Left cardiac atrium (tissue), 4 donors: ENCODE results near the gene PRKAR2B. TPM values are rescaled to one million over a fixed set of nuclear protein-coding genes. Genes with fewer than 3 reads are reported as not detected.
A peak's percentile ranks its signal among the peaks of the same experiment; 100 is the strongest.
"Not testable (repeated sequence)": the region's sequence is repeated elsewhere in the genome, so short reads cannot be mapped to it uniquely, and the experiment has no call there.

Experiments
- ATAC-seq, 2 donors: fragments of 200-7000 bp; cut with Tn5 transposase; one replicate each; pipeline ENCODE4 v1.9.1; 2020; ENCODE audit warnings: mild to moderate bottlenecking in 2 of 2, moderate library complexity in 2 of 2
- DNase-seq: peaks from one replicate; pipeline ENCODE4 v3.0.0-alpha.2; 2020
- intact Hi-C, 2 donors: fragments of 100-400 bp; cut with DNase I; formaldehyde crosslinking; loops; one replicate each; pipeline versions ENCODE4 v1.14.1 to v1.15.1; 2022 to 2023
- total RNA-seq, 2 donors: library from RNA; stranded (reverse); fragmentation: NEBNext Ultra II Directional; extraction: Animal tissue kit (Norgen Biotek cat#: 25700); gene quantifications; one replicate each; pipeline ENCODE4 v1.2.1, GENCODE V29; 2021
- donor health status: DM: no; HTN: yes; CAD: no.
- donor health status: DM: no; HTN: yes; CAD: no; lungs with severe emphysema.
- donor health status: DM: yes; HTN: yes; CAD: no.
- donor health status: Dilated cardiomyopathy.

Gene PRKAR2B
- total RNA-seq, 2 donors from 2014 or later, result 52.2 to 78.2 TPM

- intact Hi-C loops, ATAC-seq: not testable (repeated sequence)
Measured at GRCh38 chr7:107143875-107144274, 99.4 kb downstream of the PRKAR2B start.

GRCh38 chr7:107145067-107145838 is 100.7 kb downstream of the PRKAR2B start:
- DNase-seq, result no peak
- ATAC-seq, result no peak
- intact Hi-C loops, result loop anchor here (5.0 kb wide), 2 partner anchors 98 to 198 kb away; no protein-coding TSS in a partner anchor

More at GRCh38 chr7:107143875-107144274, 99.4 kb downstream of the PRKAR2B start:
- not testable (repeated sequence) for DNase-seq

DNA sequence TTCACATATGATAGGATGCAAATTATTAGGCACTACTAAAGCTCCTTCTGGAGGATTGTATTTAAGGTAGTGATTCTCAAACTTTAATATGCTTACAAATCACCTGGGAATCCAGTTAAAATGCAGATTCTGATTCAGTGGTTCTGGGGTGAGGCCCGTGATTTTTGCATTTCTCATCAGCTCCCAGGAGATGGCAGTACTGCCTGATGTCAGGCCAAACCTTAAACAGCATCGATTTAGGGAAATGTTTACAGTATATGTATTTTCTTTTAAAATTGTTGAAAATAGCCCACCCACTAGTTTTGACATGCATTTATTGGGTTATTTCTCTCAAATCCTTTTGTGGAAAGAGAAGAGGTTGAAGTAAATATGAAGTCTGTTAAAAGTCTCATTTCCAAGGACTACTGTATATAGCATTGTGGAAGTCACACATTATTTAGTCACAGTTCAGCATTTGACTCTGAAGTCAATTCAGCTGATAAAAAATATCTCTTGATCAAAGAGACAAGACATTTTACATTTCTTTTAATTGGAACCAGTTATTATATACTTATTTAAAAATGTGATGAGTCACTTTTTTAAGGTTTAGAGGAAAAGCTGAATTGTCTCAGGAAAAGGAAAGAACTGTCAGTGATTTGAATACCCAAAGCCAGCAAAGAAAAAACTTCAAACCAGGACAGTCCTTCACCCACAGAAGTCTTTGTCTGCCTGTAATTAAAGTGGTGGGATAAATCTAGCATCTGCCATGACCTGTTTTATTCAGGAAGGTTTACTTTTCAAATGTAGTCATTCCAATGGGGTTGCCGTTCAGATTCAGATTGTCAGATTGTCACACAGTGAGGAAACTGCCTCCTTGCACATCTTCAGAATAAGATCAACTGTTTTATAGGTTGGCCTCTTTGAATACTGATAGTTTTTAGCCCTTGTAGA is 103.2 kb downstream of the PRKAR2B start:
- intact Hi-C loops, result loop anchor here (2.0 to 5.0 kb wide), 3 partner anchors 100 to 355 kb away; no protein-coding TSS in a partner anchor
- DNase-seq, result no peak
- peak; percentile 42 to 71 for ATAC-seq

GRCh38 chr7:107148721-107149120 is 104.2 kb downstream of the PRKAR2B start:
- DNase-seq, result no peak
- intact Hi-C loops, result loop anchor here (2.0 to 5.0 kb wide), 3 partner anchors 101 to 356 kb away; no protein-coding TSS in a partner anchor
- ATAC-seq, result no peak

GRCh38 chr7:107149863-107150262 is 105.4 kb downstream of the PRKAR2B start:
- DNase-seq, result no peak

DNA sequence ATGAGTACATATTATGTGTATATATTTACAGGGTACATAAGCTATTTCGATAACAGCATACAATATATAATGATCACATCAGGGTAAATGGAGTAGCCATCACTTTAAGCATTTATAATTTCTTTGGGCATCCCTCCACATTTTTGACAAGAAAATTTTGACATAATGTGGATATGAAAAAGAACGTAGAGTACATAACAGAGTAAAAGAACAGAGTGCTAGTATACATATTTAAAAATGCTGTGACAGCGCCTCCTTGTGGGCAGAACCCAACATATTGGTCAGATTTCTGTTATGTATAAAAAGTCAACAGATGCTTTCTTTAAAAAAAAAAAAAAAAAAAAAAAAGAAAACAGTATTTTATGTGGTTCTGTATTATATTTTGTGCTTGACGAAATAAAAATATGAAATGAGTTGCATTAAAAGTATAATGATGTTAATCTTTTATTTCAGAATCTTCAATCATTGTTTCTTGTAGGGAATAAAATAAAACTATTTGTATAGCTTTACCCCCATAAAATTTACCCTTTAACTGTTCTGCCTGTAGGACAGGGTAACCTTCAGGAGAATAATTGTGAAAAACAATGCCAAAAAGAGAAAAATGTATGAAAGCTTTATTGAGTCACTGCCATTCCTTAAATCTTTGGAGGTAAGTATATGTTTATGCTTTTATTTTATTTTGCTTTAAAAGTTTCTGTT is 106.0 kb downstream of the PRKAR2B start:
- ATAC-seq, result peak; percentile 50 to 72
- intact Hi-C loops, result loop anchor here (1.0 to 10.0 kb wide), 2 partner anchors 203 to 356 kb away; no protein-coding TSS in a partner anchor

More at GRCh38 chr7:107149863-107150262, 105.4 kb downstream of the PRKAR2B start:
- intact Hi-C loops, result loop anchor here (2.0 to 10.0 kb wide), 4 partner anchors 103 to 357 kb away; no protein-coding TSS in a partner anchor
- ATAC-seq, result no peak

DNA sequence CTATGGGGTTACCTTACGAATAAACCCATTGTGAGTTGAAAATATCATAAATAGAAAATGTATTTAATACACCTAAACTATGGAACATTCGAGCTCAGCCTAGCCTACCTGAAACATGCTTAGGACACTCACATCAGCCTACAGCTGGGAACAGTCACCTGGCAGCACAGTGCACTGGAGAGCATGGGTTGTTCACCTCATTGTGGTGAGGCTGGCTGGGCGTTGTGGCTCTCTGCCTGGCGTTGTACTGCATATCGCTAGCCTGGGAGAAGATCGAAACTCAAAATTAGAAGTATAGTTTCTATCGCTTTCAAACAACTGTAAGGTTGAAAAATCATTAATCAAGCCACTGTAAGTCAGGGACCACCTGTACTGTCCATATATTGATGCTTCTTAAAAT is 107.0 kb downstream of the PRKAR2B start:
- intact Hi-C loops, result loop anchor here (1.0 to 10.0 kb wide), 2 partner anchors 204 to 357 kb away; no protein-coding TSS in a partner anchor
- ATAC-seq, result no peak

More for the DNA sequence above, 106.0 kb downstream of the PRKAR2B start:
- DNase-seq, result peak; percentile 79

DNA sequence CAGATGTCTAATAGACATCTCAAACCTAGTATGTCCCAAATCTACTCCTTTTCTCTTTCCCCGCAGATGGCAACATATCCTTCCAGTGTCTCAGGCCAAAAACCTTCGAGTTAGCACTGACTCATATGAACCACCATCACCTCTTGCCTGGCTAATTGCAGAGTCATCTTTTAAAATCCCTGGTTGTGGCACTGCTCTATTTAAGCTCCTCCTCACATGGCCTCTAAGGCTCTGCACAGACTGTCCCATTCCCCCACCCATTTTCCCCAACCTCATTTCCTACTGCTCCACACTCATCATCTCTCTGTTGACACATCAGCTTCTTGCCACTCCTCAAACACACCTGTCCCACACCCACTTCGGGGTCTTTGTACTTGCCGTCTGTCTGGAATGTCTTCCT is 107.5 kb downstream of the PRKAR2B start:
- intact Hi-C loops, result loop anchor here in 1 of 2 donors (10.0 kb wide), 1 partner anchor 357 kb away; no protein-coding TSS in a partner anchor
- ATAC-seq, result no peak
- DNase-seq, result no peak

More for the DNA sequence above, 107.0 kb downstream of the PRKAR2B start:
- DNase-seq, result no peak

DNA sequence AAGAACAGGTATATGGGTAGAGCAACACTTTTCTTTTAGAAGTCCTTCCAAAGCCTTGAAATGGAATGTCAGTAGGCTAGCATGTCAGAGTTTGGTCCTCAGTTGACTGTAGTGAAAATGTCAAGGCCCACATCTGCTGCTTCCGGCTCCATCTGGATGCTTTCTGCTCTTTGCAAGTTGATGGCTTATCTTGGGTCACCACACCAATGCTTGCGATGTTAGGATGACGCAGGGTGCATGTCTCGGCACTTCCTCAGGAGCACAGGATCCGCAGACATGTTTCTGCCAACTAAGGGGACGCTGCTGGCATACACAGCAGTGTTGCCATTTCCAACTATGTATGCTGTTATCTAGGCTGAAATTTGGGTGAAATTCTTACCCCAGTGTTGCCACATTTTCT is 110.3 kb downstream of the PRKAR2B start:
- DNase-seq (no peak), ATAC-seq (peak in 1 of 2 donors; percentile 27)
- intact Hi-C loops, result loop anchor here in 1 of 2 donors (10.0 kb wide), 1 partner anchor 360 kb away; no protein-coding TSS in a partner anchor

DNA sequence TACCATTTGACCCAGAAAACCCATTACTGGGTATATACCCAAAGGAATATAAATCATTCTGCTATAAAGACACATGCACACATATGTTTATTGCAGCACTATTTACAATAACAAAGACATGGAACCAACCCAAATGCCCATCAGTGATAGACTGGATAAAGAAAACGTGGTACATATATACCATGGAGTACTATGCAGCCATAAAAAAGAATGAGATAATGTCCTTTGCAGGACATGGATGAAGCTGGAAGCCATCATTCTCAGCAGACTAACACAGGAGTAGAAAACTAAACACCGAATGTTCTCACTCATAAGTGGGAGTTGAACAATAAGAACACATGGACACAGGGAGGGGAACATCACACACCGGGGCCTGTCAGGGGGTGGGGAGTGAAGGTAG is 111.2 kb downstream of the PRKAR2B start:
- intact Hi-C loops, result loop anchor here in 1 of 2 donors (10.0 kb wide), 1 partner anchor 361 kb away; no protein-coding TSS in a partner anchor
- ATAC-seq, DNase-seq: not testable (repeated sequence)

GRCh38 chr7:107157091-107157490 is 112.6 kb downstream of the PRKAR2B start:
- ATAC-seq (no peak), DNase-seq (no peak)
- intact Hi-C loops, result loop anchor here in 1 of 2 donors (10.0 kb wide), 1 partner anchor 362 kb away; no protein-coding TSS in a partner anchor

DNA sequence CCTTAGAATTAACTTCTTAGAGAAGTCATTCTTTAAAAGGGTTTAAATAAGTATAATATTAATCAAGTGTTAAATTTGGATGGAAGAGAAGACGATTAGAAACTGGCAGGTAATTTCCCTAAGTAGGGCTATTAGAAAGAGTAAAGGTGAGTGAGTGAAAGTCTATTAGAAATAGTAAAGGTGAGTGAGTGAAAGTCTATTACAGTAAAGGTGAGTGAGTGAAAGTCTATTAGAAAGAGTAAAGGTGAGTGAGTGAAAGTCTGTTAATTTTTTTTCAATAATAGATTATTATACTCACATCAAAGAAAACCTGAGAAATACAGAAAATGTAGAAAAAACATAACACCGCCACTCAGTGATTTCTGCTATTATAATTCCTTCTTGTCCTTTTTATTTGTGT is 113.5 kb downstream of the PRKAR2B start:
- no peak for ATAC-seq
- intact Hi-C loops, result loop anchor here in 1 of 2 donors (10.0 kb wide), 1 partner anchor 363 kb away; no protein-coding TSS in a partner anchor
- no peak for DNase-seq

DNA sequence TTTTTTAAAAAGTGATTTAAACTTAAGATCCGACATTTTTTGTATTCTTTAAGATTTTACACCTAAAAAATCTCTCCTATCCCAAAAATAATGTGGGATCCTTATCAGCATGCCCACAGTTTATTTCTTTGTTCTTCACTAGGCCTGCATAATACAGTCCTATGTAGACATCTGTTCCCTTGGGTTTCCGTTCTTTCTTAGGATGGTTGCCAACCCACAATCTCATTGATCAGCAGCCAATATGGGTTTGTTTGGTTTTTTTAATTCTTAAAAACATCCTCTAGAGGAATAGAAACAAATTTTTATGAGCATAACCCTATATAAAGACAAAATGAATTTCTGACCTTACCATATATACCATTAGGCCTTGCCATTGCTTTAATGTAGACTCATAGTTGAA is 115.9 kb downstream of the PRKAR2B start:
- intact Hi-C loops, result no loop called here
- ATAC-seq (no peak), DNase-seq (no peak)

DNA sequence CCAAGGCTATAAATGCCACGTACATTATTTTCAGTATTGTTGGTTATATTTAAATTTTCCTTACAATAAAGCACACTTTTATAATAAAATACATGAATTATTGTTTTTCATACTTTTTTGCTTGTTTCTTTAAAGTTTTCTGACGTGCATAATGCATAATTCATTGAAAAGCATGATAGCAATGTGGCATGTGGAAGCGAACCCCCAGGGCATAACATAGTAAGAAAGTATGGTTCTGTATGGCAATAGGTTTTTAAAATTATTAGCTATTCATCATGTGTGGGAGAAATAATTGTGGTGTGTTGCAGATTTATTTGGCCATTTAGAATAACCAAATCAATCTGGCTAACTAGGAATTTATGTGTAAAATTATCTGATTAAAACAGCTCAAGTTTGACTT is 116.9 kb downstream of the PRKAR2B start:
- ATAC-seq, result no peak

GRCh38 chr7:107162475-107162874 is 118.0 kb downstream of the PRKAR2B start:
- no peak for DNase-seq
- intact Hi-C loops, result no loop called here
- no peak for ATAC-seq

More for the DNA sequence above, 116.9 kb downstream of the PRKAR2B start:
- intact Hi-C loops, result no loop called here
- DNase-seq, result no peak

DNA sequence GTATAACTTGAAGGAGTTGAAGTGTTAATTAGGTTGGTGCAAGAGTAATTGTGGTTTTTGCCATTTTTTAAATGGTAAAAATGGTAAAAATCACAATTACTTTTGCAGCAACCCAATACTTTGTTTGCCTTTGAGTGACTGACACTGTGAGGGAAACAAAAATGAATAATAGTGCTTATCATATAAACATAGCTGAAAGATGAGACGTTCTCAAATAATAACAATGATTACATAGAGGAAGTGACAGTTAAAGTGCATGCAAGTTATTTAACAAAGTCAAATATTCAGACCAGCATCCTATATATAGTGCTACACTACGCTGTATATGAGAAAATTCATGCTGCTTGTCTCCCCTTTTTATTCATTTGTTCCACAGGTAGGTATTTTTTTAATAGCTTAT is 119.6 kb downstream of the PRKAR2B start:
- DNase-seq, result no peak
- no peak for ATAC-seq
- intact Hi-C loops, result no loop called here

GRCh38 chr7:107165341-107165740 is 120.8 kb downstream of the PRKAR2B start:
- intact Hi-C loops, result no loop called here
- ATAC-seq, result no peak

GRCh38 chr7:107166736-107167426 is 122.4 kb downstream of the PRKAR2B start:
- DNase-seq (no peak), ATAC-seq (no peak)
- intact Hi-C loops, result no loop called here

More at GRCh38 chr7:107165341-107165740, 120.8 kb downstream of the PRKAR2B start:
- no peak for DNase-seq
